Measurements from ENCODE around the gene KCNJ14. TPM values are rescaled to one million over a fixed set of nuclear protein-coding genes. Genes with fewer than 3 reads are reported as not detected.
A peak's percentile ranks its signal among the peaks of the same experiment; 100 is the strongest.

Gene KCNJ14
- total RNA-seq, 1 donor from 2014 or later = 0.96 TPM

DNA sequence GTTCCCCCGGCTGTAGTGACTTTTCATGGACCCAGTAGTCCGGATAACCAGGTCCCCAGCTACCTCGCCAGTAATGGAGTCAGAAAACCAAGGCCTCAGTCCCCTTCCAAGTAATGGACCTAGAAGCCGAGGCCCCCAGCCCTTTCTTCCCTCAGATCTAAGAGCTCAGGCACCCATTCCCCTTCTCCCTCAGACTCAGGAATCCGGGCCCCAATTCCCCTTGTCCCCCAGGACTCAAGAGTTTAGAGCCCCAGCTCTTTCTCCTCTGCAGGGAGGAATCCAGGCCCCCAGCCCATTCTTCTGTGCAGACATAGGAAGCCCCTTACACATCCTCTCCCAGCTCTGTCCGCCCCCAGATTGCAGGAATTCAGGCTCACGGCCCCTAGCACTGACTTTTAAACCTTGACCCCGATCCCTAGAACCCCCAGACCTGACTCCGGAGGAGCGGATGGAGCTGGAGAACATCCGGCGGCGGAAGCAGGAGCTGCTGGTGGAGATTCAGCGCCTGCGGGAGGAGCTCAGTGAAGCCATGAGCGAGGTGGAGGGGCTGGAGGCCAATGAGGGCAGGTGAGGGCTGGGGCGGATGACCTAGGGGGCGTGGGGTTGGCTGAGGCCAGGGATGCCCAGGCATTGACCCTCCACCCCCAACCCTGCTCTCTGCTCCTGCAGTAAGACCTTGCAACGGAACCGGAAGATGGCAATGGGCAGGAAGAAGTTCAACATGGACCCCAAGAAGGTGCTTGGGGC is 14.7 kb downstream of the KCNJ14 start:
- no peak for DNase-seq (ENCODE audit: low read depth)

DNA sequence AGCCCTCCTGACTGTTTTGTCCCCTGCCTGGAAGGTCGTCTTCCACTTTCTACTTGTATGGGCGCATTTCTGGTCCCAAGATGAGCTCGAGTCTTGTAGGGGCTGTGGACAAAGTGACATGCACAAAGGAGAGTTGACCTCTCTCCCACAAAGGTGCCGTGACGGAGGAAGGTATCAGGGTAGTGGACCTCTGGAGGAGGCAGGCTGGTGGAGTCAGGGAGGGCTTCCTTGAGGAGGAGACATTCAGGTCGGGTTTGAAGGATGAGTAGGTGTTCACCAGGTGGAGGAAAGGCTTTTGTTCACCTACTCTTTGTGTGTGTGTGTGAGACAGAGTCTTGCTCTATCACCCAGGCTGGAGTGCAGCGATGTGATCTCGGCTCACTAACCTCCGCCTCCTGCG is 15.5 kb downstream of the KCNJ14 start:
- DNase-seq (ENCODE audit: low read depth) = no peak

DNA sequence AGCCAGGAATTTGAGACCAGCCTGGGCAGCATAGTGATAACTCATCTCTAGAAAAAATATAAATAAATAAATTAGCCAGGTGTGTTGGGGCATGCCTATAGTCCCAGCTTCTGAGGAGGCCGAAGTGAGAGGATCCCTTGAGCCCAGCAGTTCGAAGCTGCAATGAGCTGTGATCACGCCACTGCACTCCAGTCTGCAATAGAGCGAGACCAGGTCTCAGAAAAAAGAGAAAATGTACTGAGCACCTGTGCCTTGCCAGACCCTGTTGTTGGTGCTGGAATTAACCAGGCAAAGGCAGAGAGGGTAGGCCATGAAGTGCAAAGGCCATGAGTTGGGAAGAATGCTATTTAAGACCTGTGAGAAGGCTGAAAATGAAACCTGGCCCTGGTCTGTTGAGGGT is 16.5 kb downstream of the KCNJ14 start:
- no peak for DNase-seq (ENCODE audit: low read depth)

DNA sequence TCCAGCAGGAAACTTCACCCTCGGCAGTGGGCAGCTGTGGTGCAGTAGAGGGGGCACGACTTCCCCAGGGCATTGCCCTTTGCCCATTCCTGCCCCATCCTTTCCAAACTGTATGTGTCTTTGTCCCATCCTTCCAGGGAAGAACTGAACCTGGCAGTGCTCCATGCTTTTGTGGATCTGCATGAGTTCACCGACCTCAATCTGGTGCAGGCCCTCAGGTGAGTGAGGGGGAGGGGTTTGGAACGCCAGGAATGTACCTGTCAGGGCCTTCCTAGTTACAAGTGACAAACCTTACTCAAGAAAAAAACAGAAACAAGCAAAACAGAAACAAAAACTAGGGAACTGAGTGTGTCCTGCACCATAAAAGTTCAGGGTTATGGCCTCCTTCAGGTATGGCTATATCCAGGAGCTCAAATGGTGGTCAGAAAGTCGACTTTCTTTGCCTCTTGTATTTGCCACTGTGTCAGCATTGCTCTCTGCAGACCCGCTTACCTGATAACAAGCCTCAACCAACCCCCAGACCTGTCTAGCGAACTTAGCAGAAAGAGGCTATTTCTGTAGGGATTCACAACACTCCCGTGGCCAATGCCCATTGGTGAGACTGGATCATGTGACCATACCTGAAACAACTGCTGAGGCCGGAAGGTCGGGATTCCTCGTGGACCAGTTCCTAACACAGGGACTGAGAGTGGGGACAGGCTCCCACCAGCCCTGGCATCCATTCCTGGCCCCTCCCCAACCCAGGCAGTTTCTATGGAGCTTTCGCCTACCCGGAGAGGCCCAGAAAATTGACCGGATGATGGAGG is 18.0 kb downstream of the KCNJ14 start:
- no peak for DNase-seq (ENCODE audit: low read depth)

DNA sequence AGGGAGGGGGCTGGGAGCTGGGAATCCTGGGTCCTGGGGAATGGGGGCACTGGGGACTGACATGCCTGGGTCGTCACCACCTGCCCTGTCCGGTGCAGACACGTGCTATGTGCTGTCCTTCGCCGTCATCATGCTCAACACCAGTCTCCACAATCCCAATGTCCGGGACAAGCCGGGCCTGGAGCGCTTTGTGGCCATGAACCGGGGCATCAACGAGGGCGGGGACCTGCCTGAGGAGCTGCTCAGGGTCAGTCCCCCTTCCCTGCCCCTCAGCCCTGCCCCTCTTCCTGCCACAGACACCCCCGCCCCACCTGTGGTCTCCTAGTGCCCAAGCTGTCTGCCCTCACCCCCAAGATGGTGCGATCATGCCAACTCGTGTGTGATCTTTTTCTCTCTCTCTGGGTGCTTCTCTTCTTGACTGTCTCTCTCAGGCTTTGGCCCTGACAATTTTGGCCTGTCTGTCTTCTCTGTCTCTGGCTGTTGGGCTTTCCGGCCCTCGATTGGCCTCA is 18.8 kb downstream of the KCNJ14 start:
- DNase-seq (ENCODE audit: low read depth) = no peak

DNA sequence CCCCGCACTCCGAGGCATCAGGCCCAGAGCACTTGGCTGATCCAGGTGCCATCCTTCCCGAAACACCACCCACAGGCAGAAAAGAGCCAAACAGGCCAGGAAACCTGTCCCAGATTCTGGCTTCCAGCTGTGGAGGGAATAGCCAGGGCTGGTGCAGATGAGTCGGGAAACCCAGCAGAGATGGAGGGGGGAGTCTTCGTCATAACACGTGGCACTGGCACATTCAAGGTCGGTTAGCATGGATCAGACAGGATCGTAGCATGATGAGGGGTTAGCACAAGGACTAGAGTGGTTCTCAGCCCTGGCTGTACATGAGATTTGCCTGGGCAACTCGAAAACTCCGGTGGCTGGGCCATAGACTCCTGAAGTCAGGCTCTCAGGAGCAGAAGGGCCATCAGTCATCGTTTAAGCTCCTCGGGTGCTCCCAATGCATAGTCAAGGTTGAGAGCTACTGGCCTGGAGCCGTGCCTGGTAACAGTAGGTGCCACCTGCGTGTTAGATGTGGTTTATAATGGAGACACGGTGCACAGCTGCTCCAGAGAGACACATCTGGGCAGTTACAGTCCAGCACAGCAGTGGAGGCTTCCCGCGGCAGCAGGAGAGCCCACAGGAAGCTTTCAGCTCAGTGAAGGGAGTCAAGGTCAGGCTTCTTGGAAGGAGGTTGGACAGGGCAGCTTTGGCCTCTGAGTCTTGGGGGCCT is 20.1 kb downstream of the KCNJ14 start:
- DNase-seq (ENCODE audit: low read depth) = no peak

DNA sequence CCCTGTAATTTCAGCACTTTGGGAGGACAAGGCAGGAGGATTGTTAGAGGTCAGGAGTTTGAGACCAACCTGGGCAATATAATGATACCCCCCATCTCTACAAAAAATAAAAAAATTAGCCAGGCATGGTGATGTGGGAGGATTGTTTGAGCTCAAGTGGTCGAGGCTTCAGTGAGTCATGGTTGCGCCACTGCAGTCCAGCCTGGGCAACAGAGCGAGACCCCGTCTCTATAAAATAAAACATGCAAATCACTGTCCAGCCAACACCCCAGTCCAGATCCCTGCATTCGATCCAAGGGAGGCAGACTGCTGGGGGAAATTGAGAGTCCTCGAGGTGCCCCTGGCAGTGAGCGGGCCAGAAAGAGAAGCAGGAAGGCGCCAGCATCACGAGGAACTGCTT is 20.8 kb downstream of the KCNJ14 start:
- no peak for DNase-seq (ENCODE audit: low read depth)

DNA sequence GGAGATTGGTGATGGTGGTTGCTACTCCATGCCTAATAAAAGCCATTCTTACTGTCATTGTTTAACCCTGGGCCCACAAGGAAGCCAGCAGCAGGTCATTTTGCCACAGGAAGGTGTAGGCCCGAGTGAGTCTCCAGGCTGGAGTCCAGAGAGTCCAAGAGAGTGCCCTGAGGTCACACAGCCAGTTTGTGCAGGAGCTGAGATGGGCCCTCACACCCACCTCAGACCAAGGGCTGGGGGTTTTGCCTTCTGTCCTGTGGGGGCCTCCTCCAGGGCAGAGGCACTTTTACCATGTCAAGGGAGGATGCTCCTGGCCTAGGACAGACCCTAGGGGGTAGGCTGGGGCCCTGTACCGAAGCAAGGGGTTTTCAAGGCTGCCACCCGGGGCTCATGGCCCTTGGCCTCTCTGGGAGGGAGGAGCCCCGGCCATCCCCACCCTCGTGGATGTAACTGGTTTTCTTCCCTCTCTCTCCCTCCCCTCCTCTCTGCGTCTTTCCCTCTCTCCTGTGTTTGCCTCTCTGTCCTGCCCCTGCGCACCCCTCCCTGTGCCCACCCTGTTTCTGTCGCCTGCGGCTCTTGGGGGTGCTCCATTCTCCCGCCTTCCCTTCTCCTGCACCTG is 21.8 kb downstream of the KCNJ14 start:
- no peak for DNase-seq (ENCODE audit: low read depth)

DNA sequence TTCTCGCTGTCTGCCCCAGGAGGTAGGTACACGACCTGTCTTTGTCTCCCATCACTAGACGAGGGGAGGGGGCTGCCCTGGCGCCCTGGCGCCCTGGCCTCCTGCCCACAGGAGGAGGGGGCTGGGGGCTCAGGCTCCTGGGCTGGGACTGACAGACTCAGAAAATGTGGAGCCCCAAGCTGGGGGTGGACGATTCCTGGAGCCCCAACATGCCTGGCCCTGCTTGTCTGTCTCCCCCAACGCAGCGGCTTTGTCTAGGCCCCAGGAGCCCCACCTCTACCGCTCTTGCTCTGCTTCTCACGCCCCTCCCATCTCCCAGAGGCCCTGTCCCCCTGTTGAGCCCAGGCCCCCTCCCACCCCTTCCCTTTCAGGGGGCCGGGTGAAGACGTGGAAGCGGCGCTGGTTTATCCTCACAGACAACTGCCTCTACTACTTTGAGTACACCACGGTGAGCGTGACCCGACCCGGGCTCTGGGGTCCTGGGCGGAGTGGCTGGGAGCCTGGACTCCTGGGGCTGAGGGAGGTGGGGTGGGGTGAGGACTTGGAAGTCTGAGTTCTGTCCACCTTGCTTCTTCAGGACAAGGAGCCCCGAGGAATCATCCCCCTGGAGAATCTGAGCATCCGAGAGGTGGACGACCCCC is 22.4 kb downstream of the KCNJ14 start:
- no peak for DNase-seq (ENCODE audit: low read depth)

DNA sequence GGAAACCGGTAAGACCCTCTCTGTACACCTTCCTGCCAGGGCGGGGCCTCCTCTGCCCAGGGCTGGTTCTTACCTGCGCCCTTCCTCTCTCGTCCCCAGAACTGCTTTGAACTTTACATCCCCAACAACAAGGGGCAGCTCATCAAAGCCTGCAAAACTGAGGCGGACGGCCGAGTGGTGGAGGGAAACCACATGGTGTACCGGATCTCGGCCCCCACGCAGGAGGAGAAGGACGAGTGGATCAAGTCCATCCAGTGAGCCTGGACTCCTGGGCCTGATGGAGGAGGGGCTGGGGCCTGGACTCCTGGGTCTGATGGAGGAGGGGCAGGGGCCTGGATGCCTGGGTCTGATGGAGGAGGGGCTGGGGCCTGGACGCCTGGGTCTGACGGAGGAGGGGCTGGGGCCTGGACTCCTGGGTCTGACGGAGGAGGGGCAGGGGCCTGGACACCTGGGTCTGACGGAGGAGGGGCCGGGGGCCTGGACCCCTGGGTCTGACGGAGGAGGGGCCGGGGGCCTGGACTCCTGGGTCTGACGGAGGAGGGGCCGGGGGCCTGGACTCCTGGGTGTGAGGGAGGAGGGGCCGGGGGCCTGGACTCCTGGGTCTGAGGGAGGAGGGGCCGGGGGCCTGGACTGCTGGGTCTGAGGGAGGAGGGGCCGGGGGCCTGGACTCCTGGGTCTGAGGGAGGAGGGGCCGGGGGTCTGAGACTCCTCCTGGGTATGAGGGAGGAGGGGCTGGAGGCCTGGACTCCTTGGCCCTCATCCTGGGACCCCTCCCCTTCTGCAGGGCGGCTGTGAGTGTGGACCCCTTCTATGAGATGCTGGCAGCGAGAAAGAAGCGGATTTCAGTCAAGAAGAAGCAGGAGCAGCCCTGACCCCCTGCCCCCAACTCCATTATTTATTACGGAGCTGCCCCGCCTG is 23.2 kb downstream of the KCNJ14 start:
- DNase-seq (ENCODE audit: low read depth) = no peak

DNA sequence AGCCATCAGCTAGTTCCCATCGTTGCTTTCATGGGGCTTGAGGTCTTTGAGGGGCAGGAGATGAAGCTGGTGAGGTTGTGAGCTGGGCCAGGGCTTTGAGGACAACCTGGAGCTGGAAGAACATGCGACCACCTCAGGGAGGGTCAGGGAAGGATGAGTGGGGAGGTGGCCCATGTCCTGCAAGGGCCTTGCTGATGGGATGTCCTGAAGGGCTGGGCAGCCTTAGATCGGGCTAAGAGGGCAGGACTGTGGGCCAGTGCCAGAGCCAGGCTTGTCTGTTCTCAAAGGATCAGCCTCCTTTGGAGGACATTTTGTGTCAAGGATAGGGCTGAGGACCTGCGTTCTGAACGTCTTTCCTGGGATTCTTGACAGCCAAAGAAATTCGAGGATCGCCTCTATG is 24.3 kb downstream of the KCNJ14 start:
- no peak for DNase-seq (ENCODE audit: low read depth)

DNA sequence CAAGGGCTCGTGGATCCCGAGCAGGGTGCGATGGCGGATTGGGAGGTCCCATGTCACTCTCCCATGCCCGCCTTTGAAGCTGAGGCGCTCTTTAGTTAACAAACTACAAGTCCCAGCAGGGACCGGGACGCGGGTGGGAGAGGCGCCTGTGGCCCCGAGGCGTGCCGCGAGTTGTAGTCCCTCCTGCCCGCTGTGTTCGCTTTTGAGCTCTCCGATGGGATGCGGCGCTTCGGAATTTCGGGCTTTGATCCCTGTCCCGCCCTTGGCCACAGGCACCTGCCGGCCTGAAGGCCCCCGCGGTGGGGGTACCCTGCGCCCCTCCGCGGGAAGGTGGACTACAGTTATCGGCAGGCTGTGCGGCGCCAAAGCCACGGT is 24.8 kb downstream of the KCNJ14 start:
- DNase-seq (ENCODE audit: low read depth) = no peak

DNA sequence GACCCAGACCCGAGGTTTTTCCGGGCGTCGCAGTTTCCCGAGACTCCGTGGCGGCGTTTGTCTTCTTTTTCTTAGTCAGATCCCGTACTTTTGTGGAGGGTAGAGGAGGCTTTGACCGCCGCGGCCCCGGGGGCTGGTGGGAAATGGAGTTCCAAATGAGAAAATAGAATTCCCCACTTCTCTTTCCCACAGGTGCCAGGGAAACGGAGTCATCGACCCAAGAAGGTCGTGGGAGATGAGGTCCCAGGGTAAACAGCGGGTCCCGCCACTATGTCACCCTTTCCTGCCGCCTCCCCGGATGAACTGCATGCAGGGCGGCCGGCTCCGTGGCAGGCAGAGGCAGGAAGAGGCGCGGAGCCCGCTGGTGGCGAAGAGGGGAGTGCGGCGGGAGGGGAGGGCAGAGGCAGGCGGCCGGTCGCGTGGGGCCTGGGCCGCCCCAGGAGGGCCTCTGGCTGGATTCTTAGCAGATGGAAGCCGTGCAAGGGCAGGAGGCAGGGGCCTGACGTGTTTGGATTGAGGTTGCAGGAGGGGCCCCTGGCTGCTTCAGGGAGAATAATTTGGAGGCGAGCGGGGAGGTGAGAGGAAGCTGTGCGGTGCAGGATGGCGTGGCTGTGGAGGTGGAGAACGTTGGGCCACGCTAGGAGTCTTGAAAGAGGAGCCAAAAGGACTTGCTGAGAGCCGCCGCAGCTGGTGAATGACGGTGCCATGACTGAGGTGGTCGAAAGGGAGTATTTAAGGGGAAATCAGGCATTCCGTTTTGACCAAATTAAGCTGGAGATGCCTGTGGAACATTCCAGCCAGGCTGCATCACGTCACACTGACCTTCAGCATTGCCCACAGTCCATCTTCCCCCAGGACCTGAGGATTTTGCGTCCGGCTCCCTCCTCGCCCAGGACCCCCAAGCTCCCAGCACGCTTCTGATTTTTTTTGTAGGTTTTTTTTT is 25.5 kb downstream of the KCNJ14 start:
- DNase-seq (ENCODE audit: low read depth) = no peak

DNA sequence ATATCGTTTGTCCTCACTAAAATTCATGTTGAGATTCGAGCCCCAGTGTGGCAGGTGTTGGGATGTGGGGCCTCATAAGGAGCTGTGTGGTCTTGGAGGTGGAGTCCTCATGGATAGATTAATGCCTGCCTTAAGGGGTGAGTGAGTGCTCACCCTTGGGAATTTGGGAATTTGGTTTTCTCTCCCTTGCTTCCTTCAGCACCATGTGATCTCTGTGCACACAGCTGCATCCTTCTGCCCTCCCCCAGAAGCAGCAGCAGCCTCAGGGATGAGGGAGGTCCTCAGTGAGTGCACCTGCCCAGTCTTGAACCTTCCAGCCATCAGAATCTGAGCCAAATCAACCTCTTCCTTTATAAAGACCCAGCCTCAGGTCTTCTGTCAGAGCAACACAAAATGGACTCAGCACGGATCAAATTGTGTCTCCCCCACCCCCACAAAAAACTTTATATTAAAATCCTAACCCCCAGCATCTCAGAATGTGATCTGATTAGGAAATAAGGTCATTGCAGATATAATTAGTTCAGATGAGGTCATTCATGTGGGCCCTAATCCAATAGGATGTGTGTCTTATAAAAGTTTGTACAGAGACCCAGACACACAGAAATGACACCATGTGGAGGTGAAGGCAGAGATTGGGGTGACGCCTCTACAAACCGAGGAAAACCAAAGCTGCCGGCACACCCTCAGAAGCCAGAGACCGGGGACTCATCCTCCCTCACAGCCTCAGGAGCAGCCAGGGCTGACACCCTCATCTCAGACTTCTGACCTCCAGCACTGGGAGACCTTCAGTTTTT is 26.7 kb downstream of the KCNJ14 start:
- peak; percentile 80 for DNase-seq (ENCODE audit: low read depth)

DNA sequence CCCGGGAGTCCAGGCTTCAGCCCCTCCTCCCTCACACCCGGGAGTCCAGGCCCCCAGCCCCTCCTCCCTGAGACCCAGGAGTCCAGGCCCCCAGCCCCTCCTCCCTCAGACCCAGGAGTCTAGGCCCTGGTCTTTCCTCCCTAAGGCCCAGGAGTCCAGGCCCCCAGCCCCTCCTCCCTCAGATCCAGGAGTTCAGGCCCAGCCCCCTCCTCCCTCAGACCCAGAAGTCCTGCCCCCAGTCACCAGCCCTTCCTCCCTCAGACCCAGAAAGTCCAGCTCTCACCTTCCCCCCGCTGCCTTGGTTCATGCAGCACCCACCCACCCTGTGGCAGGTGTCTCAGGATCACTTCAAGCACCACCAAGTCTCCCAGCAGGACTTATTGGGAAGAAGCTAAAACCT is 27.9 kb downstream of the KCNJ14 start:
- no peak for DNase-seq (ENCODE audit: low read depth)

DNA sequence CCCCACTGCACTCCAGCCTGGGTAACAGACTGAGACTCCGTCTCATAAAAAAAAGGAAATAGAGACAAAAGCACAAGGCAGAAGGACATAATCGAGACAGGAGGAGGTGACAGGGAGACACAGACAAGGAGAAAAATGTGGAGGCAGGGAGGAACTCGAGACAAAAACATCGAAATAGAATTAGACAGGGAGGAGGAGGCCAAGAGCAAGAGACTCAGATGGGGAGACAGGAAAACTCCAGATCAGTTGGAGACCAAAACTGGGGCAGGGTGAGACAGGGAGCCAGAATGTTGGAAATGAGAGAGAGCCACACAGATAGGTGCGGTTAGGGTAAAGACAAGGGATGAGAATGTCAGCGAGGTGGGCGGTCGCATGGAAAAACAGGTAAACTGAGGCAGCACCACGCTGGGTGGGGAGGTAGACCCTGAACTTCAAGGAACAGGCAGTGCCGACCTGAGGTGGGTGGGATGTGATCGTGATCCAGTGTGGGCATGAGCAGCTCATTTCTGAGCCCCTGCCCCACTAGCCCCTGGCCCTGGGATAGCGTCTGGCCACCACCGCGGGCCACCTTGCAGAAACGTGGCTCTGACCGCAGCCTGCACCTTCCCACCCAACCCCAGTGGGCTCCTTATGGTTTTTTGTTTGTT is 29.0 kb downstream of the KCNJ14 start:
- DNase-seq (ENCODE audit: low read depth) = no peak

DNA sequence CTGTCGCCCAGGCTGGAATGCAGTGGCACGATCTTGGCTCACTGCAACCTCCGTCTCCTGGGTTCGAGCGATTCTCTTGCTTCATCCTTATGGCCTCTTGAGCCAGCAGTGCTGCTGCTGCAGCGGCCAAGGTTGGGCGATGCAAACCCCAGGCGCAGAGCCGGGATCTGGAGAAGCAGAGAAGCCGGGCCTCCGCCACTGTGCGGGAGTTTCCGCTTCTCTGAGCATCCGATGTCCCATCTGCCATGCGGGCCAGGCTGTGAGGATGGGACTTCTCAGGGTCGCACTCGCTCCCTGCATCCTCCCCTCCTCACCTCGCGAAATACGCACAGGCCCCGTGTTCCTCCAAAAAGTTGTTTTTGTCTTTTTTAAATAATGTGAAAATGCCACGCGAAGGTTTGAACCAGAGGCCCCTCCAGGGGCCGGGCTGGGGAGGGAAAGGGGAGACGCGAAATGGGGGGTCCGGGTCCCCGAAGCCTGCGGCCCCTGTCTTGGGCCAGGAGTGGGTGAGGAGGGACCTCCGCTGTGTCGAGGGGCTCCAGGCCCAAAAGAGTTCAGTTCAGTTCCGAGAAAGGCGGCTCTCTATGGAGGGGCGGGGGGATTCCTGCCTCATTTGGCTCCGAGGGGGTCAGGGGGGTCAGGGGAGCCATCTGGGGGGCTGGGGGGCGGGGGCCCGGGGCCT is 29.7 kb downstream of the KCNJ14 start:
- DNase-seq (ENCODE audit: low read depth) = no peak
